ENCODE measurements around the gene EHD2. TPM values are rescaled to one million over a fixed set of nuclear protein-coding genes. Genes with fewer than 3 reads are reported as not detected.

EHD2 gene
- total and polyA plus RNA-seq, 2 experiments from 2014 or later: 0.64 to 2.1 TPM

- Histone ChIP-seq H3K27me3 (no peaks in the 10 kb centered on the region), H3K27ac (no peak overlapping the region), H3K4me1 (ENCODE audit: low read depth) (no peaks in the 10 kb centered on the region), H3K9me3 (ENCODE audit: low read depth) (no peaks in the 10 kb centered on the region), H3K4me3 (no peak overlapping the region), H3K36me3 (peaks cover 5% of the 10 kb centered on the region)
- TF ChIP-seq, protein P1, sequence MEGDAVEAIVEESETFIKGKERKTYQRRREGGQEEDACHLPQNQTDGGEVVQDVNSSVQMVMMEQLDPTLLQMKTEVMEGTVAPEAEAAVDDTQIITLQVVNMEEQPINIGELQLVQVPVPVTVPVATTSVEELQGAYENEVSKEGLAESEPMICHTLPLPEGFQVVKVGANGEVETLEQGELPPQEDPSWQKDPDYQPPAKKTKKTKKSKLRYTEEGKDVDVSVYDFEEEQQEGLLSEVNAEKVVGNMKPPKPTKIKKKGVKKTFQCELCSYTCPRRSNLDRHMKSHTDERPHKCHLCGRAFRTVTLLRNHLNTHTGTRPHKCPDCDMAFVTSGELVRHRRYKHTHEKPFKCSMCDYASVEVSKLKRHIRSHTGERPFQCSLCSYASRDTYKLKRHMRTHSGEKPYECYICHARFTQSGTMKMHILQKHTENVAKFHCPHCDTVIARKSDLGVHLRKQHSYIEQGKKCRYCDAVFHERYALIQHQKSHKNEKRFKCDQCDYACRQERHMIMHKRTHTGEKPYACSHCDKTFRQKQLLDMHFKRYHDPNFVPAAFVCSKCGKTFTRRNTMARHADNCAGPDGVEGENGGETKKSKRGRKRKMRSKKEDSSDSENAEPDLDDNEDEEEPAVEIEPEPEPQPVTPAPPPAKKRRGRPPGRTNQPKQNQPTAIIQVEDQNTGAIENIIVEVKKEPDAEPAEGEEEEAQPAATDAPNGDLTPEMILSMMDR (IDR thresholded peaks at IDR 0.05; ENCODE audit: low read depth, low read length): no peak
- DNase-seq (ENCODE audit: low read depth in 1 of 2, low spot score in 1 of 2): no peak
Measured at GRCh38 chr19:47671499-47671898, 41.7 kb upstream of the EHD2 start.

- TF ChIP-seq, protein P1 (IDR thresholded peaks at IDR 0.05; ENCODE audit: low read depth, low read length): no peak
- peaks cover 9% of the 10 kb centered on the region for H3K36me3 ChIP-seq
- no peak overlapping the region for H3K27ac ChIP-seq
- H3K27me3 ChIP-seq: no peaks in the 10 kb centered on the region
- no peaks in the 10 kb centered on the region for H3K9me3 ChIP-seq (ENCODE audit: low read depth)
- no peak overlapping the region for H3K4me3 ChIP-seq
- DNase-seq (ENCODE audit: low read depth in 1 of 2, low spot score in 1 of 2): no peak
- no peaks in the 10 kb centered on the region for H3K4me1 ChIP-seq (ENCODE audit: low read depth)
Measured at GRCh38 chr19:47673426-47673825, 39.8 kb upstream of the EHD2 start.

- H3K27me3 ChIP-seq: no peaks in the 10 kb centered on the region
- no peak overlapping the region for H3K4me3 ChIP-seq
- peaks cover 9% of the 10 kb centered on the region for H3K36me3 ChIP-seq
- no peak overlapping the region for H3K27ac ChIP-seq
- no peaks in the 10 kb centered on the region for H3K4me1 ChIP-seq (ENCODE audit: low read depth)
- DNase-seq (ENCODE audit: low read depth in 1 of 2, low spot score in 1 of 2): no peak
- TF ChIP-seq, protein P1 (IDR thresholded peaks at IDR 0.05; ENCODE audit: low read depth, low read length): no peak
- H3K9me3 ChIP-seq (ENCODE audit: low read depth): no peaks in the 10 kb centered on the region
Measured at GRCh38 chr19:47674548-47674947, 38.7 kb upstream of the EHD2 start.

- TF ChIP-seq, protein P1 (IDR thresholded peaks at IDR 0.05; ENCODE audit: low read depth, low read length): no peak
- H3K36me3 ChIP-seq: peaks cover 10% of the 10 kb centered on the region
- no peak overlapping the region for H3K4me3 ChIP-seq
- no peaks in the 10 kb centered on the region for H3K4me1 ChIP-seq (ENCODE audit: low read depth)
- H3K9me3 ChIP-seq (ENCODE audit: low read depth): no peaks in the 10 kb centered on the region
- no peaks in the 10 kb centered on the region for H3K27me3 ChIP-seq
- H3K27ac ChIP-seq: no peak overlapping the region
- DNase-seq (ENCODE audit: low read depth in 1 of 2, low spot score in 1 of 2): no peak
Measured at GRCh38 chr19:47675271-47675670, 38.0 kb upstream of the EHD2 start.

- Histone ChIP-seq H3K27ac (no peak overlapping the region), H3K9me3 (ENCODE audit: low read depth) (no peaks in the 10 kb centered on the region), H3K4me3 (no peak overlapping the region), H3K27me3 (no peaks in the 10 kb centered on the region), H3K36me3 (peaks cover 6% of the 10 kb centered on the region), H3K4me1 (ENCODE audit: low read depth) (no peaks in the 10 kb centered on the region)
- TF ChIP-seq, protein P1 (IDR thresholded peaks at IDR 0.05; ENCODE audit: low read depth, low read length): no peak
- no peak for DNase-seq (ENCODE audit: low read depth in 1 of 2, low spot score in 1 of 2)
Measured at GRCh38 chr19:47675859-47676258, 37.4 kb upstream of the EHD2 start.

DNA sequence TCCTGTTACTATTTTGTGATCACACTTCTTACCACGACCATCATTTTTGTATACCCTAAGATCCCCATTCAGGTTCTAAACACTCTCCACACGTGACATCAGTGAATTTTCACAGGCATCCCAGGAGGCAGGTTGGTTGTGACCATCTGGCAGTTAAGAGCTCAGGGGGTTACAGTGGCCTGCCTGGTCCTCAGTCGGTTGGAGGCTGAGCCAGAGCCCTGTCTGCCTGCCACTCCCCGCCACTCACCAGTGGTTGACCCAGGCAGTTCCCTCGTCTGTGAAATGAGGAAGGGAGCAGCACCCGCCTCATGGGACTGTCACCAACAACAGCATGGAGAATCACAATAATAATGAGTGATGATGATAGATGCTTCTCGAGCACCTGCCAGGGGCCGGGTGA is 36.4 kb upstream of the EHD2 start:
- no peak overlapping the region for H3K4me3 ChIP-seq
- no peak overlapping the region for H3K27ac ChIP-seq

More for the DNA sequence above, 36.4 kb upstream of the EHD2 start:
- TF ChIP-seq, protein P1 (IDR thresholded peaks at IDR 0.05; ENCODE audit: low read depth, low read length): no peak
- Histone ChIP-seq H3K9me3 (ENCODE audit: low read depth) (no peaks in the 10 kb centered on the region), H3K36me3 (peaks cover 6% of the 10 kb centered on the region), H3K27me3 (no peaks in the 10 kb centered on the region), H3K4me1 (ENCODE audit: low read depth) (no peaks in the 10 kb centered on the region)
- no peak for DNase-seq (ENCODE audit: low read depth in 1 of 2, low spot score in 1 of 2)
